ENCODE data around the gene DHCR7.

The DHCR7 gene

GRCh38 chr11:71387784-71388636 lies 60.2 kb downstream of the DHCR7 start:
- no peak for FAIRE-seq
- DNase-seq (ENCODE audit: insufficient read length, low spot score): no peak

GRCh38 chr11:71387200-71387599 lies 61.0 kb downstream of the DHCR7 start:
- FAIRE-seq (no peak), DNase-seq (ENCODE audit: insufficient read length, low spot score) (no peak)

GRCh38 chr11:71386202-71386601 lies 62.0 kb downstream of the DHCR7 start:
- FAIRE-seq: no peak
- DNase-seq (ENCODE audit: insufficient read length, low spot score): no peak

GRCh38 chr11:71385091-71385490 lies 63.1 kb downstream of the DHCR7 start:
- FAIRE-seq: no peak
- no peak for DNase-seq (ENCODE audit: insufficient read length, low spot score)

GRCh38 chr11:71384561-71384960 lies 63.6 kb downstream of the DHCR7 start:
- FAIRE-seq (no peak), DNase-seq (ENCODE audit: insufficient read length, low spot score) (no peak)
